ENCODE measurements around the gene PRCC. TPM values are rescaled to one million over a fixed set of nuclear protein-coding genes. Genes with fewer than 3 reads are reported as not detected.

The PRCC gene
- total and polyA plus RNA-seq, 2 of the 13 experiments (the other 11 are each of a cell fraction or from before 2014, with no cell fraction given), result 24.2 to 40.5 TPM

DNA sequence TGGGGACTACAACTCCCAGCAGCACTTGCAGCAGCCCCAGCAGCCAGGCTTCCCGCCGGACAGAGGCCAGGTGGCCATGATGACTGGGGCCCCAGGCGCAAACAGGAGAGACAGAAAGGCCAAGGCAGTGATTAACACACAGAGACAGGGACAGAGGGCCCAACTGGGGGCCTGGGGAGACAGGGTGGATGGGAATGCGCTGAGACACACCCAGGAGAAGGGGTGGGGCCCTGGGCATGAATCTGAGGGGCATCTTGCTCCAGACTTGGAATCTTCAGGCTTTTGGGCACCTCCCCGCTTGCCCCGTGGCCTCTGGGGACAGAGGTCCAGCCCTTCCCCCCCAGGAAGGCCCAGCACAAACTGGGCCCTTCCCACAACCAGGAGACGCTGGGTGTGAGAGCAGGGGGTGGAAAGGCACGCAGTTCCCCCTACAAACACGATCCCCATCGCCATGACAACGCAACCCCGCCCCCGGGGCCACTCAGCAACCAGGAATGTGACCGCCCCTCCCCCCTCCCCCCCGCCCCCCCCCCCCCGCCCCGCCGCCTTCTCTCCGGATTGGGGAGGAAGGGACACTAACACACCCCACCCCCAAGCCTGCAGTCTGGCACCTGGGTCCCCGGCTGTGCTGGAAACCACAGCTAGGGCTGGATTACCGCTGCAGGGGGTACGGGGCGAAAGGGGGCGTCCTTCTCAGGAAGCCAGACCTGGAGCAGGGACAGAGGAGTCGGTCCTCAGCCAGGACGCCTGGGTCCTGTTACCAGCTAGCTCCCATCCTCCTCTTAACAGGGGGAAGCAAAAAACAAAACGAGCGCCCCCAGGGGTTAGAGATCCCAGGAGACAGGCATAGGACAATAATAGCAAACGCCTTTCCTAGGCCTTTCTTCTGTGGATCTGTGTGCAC lies 20.4 kb upstream of the PRCC start (continued):
- TF ChIP-seq, protein P1, sequence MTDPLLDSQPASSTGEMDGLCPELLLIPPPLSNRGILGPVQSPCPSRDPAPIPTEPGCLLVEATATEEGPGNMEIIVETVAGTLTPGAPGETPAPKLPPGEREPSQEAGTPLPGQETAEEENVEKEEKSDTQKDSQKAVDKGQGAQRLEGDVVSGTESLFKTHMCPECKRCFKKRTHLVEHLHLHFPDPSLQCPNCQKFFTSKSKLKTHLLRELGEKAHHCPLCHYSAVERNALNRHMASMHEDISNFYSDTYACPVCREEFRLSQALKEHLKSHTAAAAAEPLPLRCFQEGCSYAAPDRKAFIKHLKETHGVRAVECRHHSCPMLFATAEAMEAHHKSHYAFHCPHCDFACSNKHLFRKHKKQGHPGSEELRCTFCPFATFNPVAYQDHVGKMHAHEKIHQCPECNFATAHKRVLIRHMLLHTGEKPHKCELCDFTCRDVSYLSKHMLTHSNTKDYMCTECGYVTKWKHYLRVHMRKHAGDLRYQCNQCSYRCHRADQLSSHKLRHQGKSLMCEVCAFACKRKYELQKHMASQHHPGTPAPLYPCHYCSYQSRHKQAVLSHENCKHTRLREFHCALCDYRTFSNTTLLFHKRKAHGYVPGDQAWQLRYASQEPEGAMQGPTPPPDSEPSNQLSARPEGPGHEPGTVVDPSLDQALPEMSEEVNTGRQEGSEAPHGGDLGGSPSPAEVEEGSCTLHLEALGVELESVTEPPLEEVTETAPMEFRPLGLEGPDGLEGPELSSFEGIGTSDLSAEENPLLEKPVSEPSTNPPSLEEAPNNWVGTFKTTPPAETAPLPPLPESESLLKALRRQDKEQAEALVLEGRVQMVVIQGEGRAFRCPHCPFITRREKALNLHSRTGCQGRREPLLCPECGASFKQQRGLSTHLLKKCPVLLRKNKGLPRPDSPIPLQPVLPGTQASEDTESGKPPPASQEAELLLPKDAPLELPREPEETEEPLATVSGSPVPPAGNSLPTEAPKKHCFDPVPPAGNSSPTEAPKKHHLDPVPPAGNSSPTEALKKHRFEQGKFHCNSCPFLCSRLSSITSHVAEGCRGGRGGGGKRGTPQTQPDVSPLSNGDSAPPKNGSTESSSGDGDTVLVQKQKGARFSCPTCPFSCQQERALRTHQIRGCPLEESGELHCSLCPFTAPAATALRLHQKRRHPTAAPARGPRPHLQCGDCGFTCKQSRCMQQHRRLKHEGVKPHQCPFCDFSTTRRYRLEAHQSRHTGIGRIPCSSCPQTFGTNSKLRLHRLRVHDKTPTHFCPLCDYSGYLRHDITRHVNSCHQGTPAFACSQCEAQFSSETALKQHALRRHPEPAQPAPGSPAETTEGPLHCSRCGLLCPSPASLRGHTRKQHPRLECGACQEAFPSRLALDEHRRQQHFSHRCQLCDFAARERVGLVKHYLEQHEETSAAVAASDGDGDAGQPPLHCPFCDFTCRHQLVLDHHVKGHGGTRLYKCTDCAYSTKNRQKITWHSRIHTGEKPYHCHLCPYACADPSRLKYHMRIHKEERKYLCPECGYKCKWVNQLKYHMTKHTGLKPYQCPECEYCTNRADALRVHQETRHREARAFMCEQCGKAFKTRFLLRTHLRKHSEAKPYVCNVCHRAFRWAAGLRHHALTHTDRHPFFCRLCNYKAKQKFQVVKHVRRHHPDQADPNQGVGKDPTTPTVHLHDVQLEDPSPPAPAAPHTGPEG (CRISPR knock-in tag; IDR thresholded peaks at IDR 0.05), result no peak
- TF ChIP-seq ZNF430 (CRISPR knock-in tag; IDR thresholded peaks at IDR 0.05), result no peak
- TF ChIP-seq FOXJ3 (CRISPR knock-in tag; IDR thresholded peaks at IDR 0.05; ENCODE audit: borderline replicate concordance), result no peak
- no peak for TF ChIP-seq SIX4 (CRISPR knock-in tag; IDR thresholded peaks at IDR 0.05)
- TF ChIP-seq, protein P2, sequence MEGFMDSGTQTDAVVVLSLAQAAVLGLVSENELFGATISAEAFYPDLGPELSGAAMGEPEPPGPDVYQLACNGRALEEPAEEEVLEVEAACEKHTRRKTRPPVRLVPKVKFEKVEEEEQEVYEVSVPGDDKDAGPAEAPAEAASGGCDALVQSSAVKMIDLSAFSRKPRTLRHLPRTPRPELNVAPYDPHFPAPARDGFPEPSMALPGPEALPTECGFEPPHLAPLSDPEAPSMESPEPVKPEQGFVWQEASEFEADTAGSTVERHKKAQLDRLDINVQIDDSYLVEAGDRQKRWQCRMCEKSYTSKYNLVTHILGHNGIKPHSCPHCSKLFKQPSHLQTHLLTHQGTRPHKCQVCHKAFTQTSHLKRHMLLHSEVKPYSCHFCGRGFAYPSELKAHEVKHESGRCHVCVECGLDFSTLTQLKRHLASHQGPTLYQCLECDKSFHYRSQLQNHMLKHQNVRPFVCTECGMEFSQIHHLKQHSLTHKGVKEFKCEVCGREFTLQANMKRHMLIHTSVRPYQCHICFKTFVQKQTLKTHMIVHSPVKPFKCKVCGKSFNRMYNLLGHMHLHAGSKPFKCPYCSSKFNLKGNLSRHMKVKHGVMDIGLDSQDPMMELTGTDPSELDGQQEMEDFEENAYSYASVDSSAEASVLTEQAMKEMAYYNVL (CRISPR knock-in tag; IDR thresholded peaks at IDR 0.05; ENCODE audit: borderline replicate concordance), result no peak
- TF ChIP-seq, protein P3, sequence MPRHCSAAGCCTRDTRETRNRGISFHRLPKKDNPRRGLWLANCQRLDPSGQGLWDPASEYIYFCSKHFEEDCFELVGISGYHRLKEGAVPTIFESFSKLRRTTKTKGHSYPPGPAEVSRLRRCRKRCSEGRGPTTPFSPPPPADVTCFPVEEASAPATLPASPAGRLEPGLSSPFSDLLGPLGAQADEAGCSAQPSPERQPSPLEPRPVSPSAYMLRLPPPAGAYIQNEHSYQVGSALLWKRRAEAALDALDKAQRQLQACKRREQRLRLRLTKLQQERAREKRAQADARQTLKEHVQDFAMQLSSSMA (CRISPR knock-in tag; IDR thresholded peaks at IDR 0.05), result no peak
- no peak; the same call in 1 of the 2 replicates for TF ChIP-seq KAT8 (CRISPR knock-in tag; IDR thresholded peaks at IDR 0.05)
- no peak for TF ChIP-seq ZNF10 (CRISPR knock-in tag; IDR thresholded peaks at IDR 0.05; ENCODE audit: borderline replicate concordance, low read depth)
- TF ChIP-seq MAZ (IDR thresholded peaks at IDR 0.05; ENCODE audit: borderline replicate concordance, low read depth, low read length), result peak; percentile 43; the same call in 1 of the 2 replicates
- no peak for TF ChIP-seq MAZ (CRISPR knock-in tag; IDR thresholded peaks at IDR 0.05; ENCODE audit: low read depth)
- TF ChIP-seq, protein P4, sequence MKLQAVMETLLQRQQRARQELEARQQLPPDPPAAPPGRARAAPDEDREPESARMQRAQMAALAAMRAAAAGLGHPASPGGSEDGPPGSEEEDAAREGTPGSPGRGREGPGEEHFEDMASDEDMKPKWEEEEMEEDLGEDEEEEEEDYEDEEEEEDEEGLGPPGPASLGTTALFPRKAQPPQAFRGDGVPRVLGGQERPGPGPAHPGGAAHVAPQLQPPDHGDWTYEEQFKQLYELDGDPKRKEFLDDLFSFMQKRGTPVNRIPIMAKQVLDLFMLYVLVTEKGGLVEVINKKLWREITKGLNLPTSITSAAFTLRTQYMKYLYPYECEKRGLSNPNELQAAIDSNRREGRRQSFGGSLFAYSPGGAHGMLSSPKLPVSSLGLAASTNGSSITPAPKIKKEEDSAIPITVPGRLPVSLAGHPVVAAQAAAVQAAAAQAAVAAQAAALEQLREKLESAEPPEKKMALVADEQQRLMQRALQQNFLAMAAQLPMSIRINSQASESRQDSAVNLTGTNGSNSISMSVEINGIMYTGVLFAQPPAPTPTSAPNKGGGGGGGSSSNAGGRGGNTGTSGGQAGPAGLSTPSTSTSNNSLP (IDR thresholded peaks at IDR 0.05; ENCODE audit: low read depth, low read length), result no peak
- TF ChIP-seq, protein P5, sequence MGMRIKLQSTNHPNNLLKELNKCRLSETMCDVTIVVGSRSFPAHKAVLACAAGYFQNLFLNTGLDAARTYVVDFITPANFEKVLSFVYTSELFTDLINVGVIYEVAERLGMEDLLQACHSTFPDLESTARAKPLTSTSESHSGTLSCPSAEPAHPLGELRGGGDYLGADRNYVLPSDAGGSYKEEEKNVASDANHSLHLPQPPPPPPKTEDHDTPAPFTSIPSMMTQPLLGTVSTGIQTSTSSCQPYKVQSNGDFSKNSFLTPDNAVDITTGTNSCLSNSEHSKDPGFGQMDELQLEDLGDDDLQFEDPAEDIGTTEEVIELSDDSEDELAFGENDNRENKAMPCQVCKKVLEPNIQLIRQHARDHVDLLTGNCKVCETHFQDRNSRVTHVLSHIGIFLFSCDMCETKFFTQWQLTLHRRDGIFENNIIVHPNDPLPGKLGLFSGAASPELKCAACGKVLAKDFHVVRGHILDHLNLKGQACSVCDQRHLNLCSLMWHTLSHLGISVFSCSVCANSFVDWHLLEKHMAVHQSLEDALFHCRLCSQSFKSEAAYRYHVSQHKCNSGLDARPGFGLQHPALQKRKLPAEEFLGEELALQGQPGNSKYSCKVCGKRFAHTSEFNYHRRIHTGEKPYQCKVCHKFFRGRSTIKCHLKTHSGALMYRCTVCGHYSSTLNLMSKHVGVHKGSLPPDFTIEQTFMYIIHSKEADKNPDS (CRISPR knock-in tag; IDR thresholded peaks at IDR 0.05), result no peak
- no peak for TF ChIP-seq ZNF558 (CRISPR knock-in tag; IDR thresholded peaks at IDR 0.05; ENCODE audit: borderline replicate concordance)
- TF ChIP-seq POLR2A (IDR thresholded peaks at IDR 0.05; ENCODE audit: insufficient read depth in 1 of 2, low read depth in 2 of 2, low read length in 2 of 2), result peak; percentile 61 to 88
- no peak for TF ChIP-seq ZSCAN21 (CRISPR knock-in tag; IDR thresholded peaks at IDR 0.05; ENCODE audit: borderline replicate concordance)
